GM19468 (cell line): ENCODE measurements around the gene SYT15.
"Not testable (repeated sequence)": the region's sequence is repeated elsewhere in the genome, so short reads cannot be mapped to it uniquely, and the experiment has no call there.

ENCODE experiments used
- ATAC-seq: cut with Tn5 transposase; IDR thresholded peaks from one replicate; pipeline ENCODE4 v1.9.1; 2021; ENCODE audit warnings: mild to moderate bottlenecking, moderate library complexity, moderate number of reproducible peaks; ENCODE audit not compliant: unreplicated experiment; ENCODE audit errors: extremely low read depth

SYT15 gene

DNA sequence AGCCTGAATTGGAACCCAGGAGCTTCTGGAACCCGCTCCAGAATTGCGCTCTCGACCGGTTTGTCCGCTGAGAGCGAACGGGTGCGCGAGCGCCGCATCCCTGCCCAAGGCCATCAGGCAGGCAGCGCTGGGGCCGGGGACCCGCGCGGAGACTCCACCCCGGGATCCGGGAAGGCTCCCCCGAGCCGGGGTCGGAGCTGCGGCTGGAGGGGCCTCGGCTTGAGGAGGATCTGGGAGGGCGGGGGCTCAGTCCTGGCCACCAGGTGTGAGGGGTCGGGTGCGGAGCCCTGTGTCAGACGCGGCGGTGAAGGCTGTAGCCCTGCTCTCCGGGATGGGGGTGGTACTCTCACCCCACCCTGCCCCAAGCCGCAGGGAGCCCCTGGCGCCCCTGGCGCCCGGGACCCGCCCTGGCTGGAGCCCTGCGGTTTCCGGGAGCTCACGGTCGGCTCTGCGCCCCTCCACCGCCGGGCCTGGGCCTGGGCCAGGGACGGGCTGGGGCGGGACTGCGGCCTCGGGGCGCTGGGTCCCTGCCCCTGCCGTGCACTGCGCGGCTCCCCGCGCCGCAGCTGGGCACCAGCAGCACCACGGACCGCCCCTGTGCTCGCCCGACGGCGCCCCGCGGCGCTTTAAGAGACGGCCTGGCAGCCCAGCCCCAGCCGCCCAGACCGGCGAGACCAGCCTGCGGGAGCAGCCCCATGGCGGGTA, at the start of gene SYT15:
TSS of gene SYT15 (plus strand) at position 655 of the 705 bp plus-strand sequence. CDS start at position 696, 41 bp downstream.
- ATAC-seq, result not testable (repeated sequence)

DNA sequence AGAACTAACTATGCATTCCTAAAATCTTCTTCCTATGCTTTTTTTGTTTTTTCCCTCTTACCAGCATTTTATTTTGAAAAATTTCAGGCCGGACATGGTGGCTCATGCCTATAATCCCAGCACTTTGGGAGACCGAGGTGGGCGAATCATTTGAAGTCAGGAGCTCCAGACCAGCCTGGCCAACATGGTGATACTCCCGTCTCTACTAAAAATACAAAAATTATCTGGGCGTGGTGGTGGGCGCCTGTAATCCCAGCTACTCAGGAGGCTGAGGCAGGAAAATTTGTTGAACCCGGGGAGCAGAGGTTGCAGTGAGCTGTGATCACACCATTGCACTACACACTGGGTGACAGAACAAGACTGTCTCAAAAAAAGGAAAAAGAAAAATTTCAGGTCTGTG, 49.2 kb upstream of the SYT15 start:
- not testable (repeated sequence) for ATAC-seq

DNA sequence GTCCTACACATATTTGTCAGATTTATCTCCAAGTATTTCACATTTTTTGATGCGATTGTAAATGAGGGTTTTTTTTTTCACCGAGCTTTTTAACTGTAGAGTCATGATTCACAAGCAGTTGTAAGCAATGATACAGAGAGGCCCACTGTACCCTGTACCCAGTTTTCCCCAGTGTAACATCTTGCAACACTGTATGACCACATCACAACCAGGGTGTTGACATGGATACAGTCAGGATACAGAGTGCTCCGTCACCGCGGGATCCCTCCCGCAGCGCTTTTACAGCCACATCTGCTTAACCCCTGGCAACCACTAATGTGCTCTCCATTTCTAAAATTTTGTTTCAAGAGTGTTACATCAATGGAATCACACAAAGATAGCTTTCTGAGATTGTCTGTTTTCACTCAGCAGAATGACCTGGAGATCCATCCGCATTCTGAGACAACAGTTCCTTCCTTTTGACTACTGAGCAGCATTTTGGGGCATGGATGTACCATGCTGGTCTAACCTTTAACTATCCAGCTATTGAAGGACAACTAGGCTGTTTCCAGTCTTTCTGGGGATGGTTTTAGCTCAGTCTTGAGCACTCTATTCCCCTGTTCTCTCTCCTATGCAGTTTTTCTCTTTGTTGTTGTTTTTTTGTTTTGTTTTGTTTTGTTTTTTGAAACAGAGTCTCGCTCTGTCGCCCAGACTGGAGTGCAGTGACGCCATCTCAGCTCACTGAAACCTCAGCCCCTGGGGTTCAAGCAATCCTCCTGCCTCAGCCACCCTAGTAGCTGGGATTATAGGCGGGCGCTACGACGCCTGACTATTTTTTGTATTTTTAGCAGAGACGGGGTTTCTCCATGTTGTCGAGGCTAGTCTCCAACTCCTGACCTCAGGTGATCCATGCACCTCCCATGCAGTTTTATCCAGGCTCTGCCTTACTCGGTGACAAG, 48.4 kb upstream of the SYT15 start:
- ATAC-seq, result no peak

DNA sequence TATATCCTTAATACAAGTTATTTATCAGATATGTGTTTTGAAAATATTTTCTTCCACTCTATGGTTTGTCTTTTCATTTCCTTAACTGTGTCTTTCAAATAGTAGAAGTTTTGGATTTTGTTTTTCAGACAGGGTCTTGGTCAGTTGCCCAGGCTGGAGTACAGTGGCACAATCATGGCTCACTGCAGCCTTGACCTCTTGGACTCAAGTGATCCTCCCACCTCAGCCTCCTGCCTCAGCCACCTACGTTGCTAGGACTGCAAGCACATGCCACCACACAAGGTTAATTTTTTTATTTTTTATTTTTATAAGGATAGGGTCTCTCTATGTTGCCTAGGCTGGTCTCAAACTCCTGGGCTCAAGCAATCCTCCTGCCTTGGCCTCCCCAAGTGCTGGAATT, 46.7 kb upstream of the SYT15 start:
- ATAC-seq, result not testable (repeated sequence)

GRCh38 chr10:46534828-46535524, 44.0 kb upstream of the SYT15 start:
- no peak for ATAC-seq

DNA sequence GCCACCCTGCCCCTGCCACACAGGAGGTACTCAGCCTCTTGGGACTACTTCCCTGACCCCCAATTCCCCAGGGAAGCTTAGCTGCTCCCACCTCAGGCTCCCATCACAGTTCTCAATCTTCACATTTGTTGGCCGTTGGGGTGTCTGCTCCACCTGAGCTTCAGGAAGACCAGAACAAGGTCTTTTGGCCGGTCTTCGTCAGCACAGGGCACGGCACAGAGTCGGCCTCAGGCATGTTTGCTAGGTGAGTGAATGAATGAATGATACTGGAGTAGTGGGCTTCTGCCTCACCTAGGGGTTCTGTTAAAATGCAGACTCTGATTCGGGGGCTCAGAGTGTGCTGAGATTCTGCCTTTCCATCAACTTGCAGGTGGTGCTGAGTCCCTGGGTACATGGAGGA, 42.8 kb upstream of the SYT15 start:
- no peak for ATAC-seq

DNA sequence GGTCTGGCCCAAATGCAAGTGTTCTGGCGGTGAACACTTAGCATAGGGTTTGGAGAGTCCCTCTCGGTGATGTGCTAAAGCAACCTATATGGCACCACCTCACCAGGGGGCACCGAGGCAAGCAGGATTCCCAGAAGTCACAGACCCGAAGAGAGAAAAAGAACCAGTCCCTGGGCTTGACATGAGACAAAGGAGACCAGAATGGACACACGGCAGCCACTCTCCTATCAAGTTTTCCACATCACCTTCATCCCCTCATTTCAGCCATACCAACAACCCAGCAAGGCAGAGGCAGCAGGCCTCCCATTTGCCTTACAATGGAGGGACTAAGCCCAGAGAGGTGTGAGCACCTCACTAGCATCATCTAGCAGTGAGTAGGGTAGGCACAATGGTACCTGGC, 42.1 kb upstream of the SYT15 start:
- no peak for ATAC-seq

DNA sequence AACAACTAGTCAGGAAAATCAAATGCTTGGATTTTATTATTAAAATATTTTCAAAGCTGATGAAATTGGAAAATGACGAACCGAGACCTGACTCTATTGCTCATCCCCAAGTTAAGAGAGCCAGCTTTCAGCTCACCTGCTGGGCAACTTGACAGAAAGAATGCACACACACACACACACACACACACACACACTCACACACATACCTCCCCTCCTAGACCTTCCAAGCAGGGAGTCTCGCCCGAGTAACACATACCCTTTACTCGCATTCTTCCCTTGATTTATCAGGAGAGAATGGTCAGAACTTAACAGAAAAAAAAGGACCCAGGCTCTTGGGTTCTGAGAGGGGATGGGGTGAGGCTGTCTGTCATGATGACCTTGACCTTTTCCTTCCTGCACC, 41.6 kb upstream of the SYT15 start:
- ATAC-seq, result no peak

DNA sequence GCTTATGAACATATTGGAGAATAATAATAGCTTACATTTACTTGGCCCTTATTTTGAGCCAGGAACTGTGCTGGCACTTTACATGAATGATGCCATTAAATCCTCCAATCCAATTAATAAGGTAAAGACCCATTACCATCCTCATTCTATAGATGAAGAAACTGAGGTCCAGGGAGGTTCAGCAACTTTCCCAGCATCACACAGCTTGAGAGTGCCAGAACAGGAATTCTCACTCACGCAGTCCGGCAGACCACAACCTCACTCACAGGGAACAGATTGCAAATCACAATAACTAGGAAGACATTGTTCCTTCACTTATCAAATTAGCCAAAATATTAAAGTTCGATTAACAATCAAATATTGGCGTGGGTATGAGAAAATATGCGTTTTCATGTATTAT, 40.8 kb upstream of the SYT15 start:
- no peak for ATAC-seq

DNA sequence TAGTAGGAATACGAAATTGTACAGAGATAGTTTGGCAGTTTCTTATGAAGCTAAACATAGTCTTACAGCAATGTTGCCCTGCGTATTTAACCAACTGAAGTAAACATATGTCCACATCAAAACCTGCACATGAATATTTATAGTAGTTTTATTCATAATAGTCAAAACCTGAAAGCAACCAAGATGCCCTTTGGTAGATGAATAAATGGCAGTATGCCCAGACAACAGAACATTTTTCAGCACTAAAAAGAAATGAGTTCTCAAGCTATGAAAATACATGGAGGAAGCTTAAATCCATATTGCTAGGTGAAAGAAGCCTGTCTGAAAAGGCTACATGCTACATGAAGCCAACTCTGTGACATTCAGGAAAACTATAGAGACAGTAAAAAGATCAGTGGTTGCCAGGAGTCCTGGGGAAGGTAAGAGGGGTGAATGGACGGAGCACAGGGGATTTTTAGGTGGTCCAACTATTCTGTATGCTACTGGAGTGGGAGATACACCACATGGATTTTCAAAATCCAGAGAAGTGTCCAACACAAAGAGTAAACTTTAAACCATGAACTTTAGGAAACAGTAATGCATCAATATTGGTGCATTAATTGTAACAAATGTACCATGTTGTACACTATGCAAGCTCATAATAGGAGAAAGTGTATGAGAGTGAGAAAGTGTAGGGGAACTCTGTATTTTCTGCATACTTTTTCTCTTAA, 40.1 kb upstream of the SYT15 start:
- no peak for ATAC-seq

DNA sequence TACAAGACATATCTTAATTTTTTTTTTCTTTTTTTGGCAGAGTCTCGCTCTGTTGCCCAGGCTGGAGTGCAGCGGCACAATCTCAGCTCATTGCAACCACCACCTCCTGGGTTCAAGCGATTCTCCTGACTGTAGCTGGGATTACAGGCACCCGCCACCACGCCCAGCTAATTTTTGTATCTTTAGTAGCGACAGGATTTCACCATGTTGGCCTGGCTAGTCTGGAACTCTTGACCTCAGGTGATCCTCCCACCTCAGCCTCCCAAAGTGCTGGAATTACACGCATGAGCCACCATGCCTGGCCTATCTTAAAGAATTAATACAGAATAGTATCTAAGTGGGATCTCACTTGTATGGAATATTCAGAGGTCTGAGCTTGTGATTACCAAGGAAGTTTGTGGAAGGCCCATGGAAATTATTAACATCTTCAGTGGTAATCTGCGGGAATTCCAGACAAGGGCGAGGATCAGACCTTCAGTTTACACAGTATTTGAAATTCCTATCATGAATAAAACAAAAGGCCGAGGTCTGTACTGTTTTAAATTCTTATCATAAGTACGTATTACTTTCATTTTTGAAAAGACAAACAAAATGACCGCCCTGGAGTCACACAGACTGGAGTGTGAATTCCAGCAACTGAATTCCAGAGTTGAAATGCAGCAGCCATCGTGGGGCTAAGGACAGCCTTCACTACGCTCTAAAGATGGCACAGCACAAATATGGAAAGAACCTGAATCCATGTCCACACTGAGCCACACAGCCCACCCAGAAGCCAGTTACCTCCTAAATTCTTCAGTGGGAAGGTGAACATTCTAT, 39.1 kb upstream of the SYT15 start:
- ATAC-seq, result no peak

GRCh38 chr10:46540412-46541016, 38.4 kb upstream of the SYT15 start:
- ATAC-seq, result no peak

- no peak for ATAC-seq
Observed at GRCh38 chr10:46541017-46541661, 37.8 kb upstream of the SYT15 start.

DNA sequence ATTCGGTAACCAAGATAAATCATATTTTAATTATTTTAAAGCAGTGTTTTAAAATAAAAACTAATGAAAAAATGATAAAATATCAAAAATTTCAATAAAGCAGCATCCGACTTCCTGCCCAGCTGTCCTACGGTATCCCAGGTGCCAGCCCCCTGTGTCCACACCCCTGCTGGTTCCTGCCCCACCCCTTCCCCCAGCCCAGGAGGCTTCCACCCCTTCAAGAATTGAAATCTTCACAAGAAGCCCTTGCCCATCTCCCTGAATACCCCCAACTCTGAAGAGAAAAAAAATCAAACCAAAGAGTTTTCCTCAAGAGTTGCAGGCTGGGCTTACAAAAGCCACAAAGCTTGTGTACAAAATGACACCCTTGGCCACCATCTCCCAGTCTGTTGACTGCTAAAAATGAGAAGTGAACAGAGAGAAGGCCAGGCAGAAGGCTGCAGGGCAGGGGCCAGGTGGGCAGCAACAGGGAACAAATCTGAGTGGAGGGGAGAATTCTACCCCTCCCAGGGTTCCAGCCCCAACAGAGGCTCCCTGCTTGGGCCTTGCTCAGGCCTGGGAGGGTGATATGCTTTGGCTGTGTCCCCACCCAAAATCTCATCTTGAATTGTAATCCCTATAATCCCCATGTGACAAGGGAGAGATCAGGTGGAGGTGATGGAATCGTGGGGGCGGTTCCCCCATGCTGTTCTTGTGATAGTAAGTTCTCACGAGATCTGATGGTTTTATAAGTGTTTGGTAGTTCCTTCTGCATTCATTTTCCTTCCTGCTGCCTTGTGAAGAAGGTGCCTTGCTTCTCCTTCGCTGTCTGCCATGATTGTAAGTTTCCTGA, 37.0 kb upstream of the SYT15 start:
- ATAC-seq, result no peak

GRCh38 chr10:46542567-46543465, 36.1 kb upstream of the SYT15 start:
- ATAC-seq, result no peak

DNA sequence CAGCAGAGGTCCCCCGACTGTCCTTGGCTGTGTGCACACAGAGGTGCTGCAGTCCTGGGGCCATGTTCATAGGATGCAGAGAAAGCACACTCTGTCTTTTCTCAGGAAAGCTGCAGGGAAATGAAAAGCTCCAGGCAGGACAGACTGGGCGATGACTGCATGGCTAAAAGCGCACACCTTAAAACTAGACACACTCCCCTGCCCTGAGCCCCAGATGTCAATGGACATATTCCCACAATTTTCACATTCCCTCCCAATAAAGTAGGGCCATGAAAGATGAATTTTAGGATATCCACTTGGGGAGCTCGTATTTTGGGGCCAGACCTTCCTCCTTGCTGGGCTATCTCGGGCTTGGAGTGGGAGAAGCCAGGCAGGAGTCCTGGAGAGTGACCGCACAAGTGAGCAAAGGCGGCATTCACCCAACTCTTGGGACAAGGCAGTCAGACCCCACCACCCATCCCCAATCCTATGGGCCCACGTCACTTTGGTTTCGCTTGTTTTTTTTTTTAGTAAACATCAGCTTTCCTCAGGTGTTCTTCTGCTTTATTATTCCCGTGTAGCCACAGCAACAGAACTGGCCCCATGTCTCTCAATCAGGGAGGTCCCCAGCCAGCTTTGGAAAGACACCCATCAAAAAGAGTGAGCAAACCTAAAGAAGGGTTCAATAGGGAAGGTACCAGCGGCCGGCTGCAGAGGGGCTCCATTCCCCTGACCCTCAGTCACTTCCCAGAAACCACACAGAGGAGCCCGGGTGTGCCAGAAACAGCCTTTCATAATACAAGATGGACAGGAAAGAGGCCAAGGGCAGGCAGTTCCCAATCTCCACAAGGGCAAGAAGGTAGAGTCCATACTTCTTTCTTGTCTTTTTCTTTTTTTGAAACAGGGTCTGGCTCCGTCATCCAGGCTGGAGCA, 35.2 kb upstream of the SYT15 start:
- ATAC-seq, result no peak
